ENCODE data around the gene MYH11. TPM values are rescaled to one million over a fixed set of nuclear protein-coding genes. Genes with fewer than 3 reads are reported as not detected.
"Not testable (repeated sequence)": the region's sequence is repeated elsewhere in the genome, so short reads cannot be mapped to it uniquely, and the experiment has no call there.

The MYH11 gene
- total RNA-seq, 4 donors from 2014 or later = 22.4 to 206 (median 26.8) TPM

GRCh38 chr16:15854906-15855703, 1.7 kb downstream of the MYH11 start:
- no peak for TF ChIP-seq CTCF (IDR thresholded peaks at IDR 0.05)
- ATAC-seq (ENCODE audit: low FRiP score) (no peak), DNase-seq (ENCODE audit: low spot score) (no peak)

- DNase-seq (ENCODE audit: low spot score) (no peak), ATAC-seq (ENCODE audit: low FRiP score) (no peak)
- TF ChIP-seq CTCF (IDR thresholded peaks at IDR 0.05) = no peak
Measured at GRCh38 chr16:15854061-15854460, 2.8 kb downstream of the MYH11 start.

- ATAC-seq (ENCODE audit: low FRiP score) (no peak), DNase-seq (ENCODE audit: low spot score) (no peak)
- no peak for TF ChIP-seq CTCF (IDR thresholded peaks at IDR 0.05)
Measured at GRCh38 chr16:15853021-15853420, 3.8 kb downstream of the MYH11 start.

GRCh38 chr16:15850555-15850954, 6.3 kb downstream of the MYH11 start:
- not testable (repeated sequence) for ATAC-seq (ENCODE audit: low FRiP score); DNase-seq (ENCODE audit: low spot score)

- ATAC-seq (ENCODE audit: low FRiP score) (no peak), DNase-seq (ENCODE audit: low spot score) (no peak)
- no peak for TF ChIP-seq CTCF (IDR thresholded peaks at IDR 0.05)
Measured at GRCh38 chr16:15849209-15849981, 7.4 kb downstream of the MYH11 start.

GRCh38 chr16:15847611-15848175, 9.1 kb downstream of the MYH11 start:
- DNase-seq (ENCODE audit: low spot score) (no peak), ATAC-seq (ENCODE audit: low FRiP score) (no peak)
- no peak for TF ChIP-seq CTCF (IDR thresholded peaks at IDR 0.05)

- no peak for ATAC-seq (ENCODE audit: low FRiP score)
- no peak for DNase-seq (ENCODE audit: low spot score)
- no peak for TF ChIP-seq CTCF (IDR thresholded peaks at IDR 0.05)
Measured at GRCh38 chr16:15846510-15846909, 10.3 kb downstream of the MYH11 start.

All from omental fat pad (tissue), 4 donors.